Muscle layer of duodenum (tissue), 2 donors: ENCODE data around the gene CXorf38.
"Not testable (repeated sequence)": the region's sequence is repeated elsewhere in the genome, so short reads cannot be mapped to it uniquely, and the experiment has no call there.

Source experiments
- H3K27ac ChIP-seq: one replicate; pipeline ENCODE4 v1.7.0; 2013; ENCODE audit warnings: mild to moderate bottlenecking, low read length
- H3K27me3 ChIP-seq: one replicate; pipeline ENCODE4 v1.7.0; 2013; ENCODE audit warnings: low read depth, mild to moderate bottlenecking, control low read depth, low read length
- H3K36me3 ChIP-seq, 2 donors: one replicate each; pipeline ENCODE4 v1.7.0; 2013; ENCODE audit warnings: low read length in 2 of 2, control low read depth in 1 of 2, mild to moderate bottlenecking in 1 of 2; ENCODE audit not compliant: insufficient read depth in 2 of 2, control insufficient read depth in 1 of 2
- H3K4me1 ChIP-seq, 2 donors: one replicate each; pipeline ENCODE4 v1.7.0; 2013; ENCODE audit warnings: low read length in 2 of 2, mild to moderate bottlenecking in 2 of 2, control low read depth in 1 of 2, moderate library complexity in 1 of 2; ENCODE audit not compliant: insufficient read depth in 2 of 2, control insufficient read depth in 1 of 2
- H3K4me3 ChIP-seq, 2 donors: one replicate each; pipeline ENCODE4 v1.7.0; 2013; ENCODE audit warnings: low read length in 2 of 2, low read depth in 1 of 2, mild to moderate bottlenecking in 1 of 2
- H3K9me3 ChIP-seq, 2 donors: one replicate each; pipeline ENCODE4 v1.7.0; 2013; ENCODE audit warnings: low read length in 2 of 2, control low read depth in 1 of 2, mild to moderate bottlenecking in 1 of 2; ENCODE audit not compliant: control insufficient read depth in 1 of 2
- donor health status: healthy.

CXorf38 gene

GRCh38 chrX:40625294-40625693 is 22.1 kb downstream of the CXorf38 start:
- Histone ChIP-seq H3K27me3 (no peaks in the 10 kb centered on the region), H3K4me1 (no peaks in the 10 kb centered on the region), H3K9me3 (no peaks in the 10 kb centered on the region), H3K36me3 (peaks cover 11 to 18% of the 10 kb centered on the region in 2 donors), H3K27ac (no peak overlapping the region), H3K4me3 (no peak overlapping the region)

- H3K27me3 ChIP-seq, result no peaks in the 10 kb centered on the region
- no peaks in the 10 kb centered on the region for H3K9me3 ChIP-seq
- H3K4me1 ChIP-seq, result no peaks in the 10 kb centered on the region
- H3K4me3 ChIP-seq, result no peak overlapping the region
- H3K36me3 ChIP-seq, result peaks cover 9 to 12% of the 10 kb centered on the region in 2 donors
- H3K27ac ChIP-seq, result no peak overlapping the region
These were observed 23.7 kb downstream of the CXorf38 start for GRCh38 chrX:40623665-40624064.

- peaks cover 6 to 9% of the 10 kb centered on the region in 2 donors for H3K36me3 ChIP-seq
- H3K27me3 ChIP-seq, result no peaks in the 10 kb centered on the region
- H3K4me1 ChIP-seq, result no peaks in the 10 kb centered on the region
- no peak within 1 kb of the TSS for H3K4me3 ChIP-seq
- H3K27ac ChIP-seq, result no peak within 1 kb of the TSS
- no peaks in the 10 kb centered on the region for H3K9me3 ChIP-seq
These were observed 24.2 kb downstream of the CXorf38 start, which contains the start of gene MPC1L for GRCh38 chrX:40623139-40623536. MPC1L (plus strand) TSS chrX:40623428; CDS start chrX:40623566, 138 bp downstream.

- no peaks in the 10 kb centered on the region for H3K9me3 ChIP-seq
- peaks cover 3 to 5% of the 10 kb centered on the region in 2 donors for H3K36me3 ChIP-seq
- no peak overlapping the region for H3K27ac ChIP-seq
- no peaks in the 10 kb centered on the region for H3K4me1 ChIP-seq
- H3K27me3 ChIP-seq, result no peaks in the 10 kb centered on the region
- no peak overlapping the region for H3K4me3 ChIP-seq
These were observed 24.8 kb downstream of the CXorf38 start for GRCh38 chrX:40622479-40623138.

- H3K4me3 ChIP-seq, result no peak overlapping the region
- H3K9me3 ChIP-seq, result no peaks in the 10 kb centered on the region
- H3K27me3 ChIP-seq, result no peaks in the 10 kb centered on the region
- H3K4me1 ChIP-seq, result no peaks in the 10 kb centered on the region
- no peak overlapping the region for H3K27ac ChIP-seq
- no peaks in the 10 kb centered on the region for H3K36me3 ChIP-seq
These were observed 29.8 kb downstream of the CXorf38 start for GRCh38 chrX:40617566-40617965.

GRCh38 chrX:40615976-40616375 is 31.4 kb downstream of the CXorf38 start:
- Histone ChIP-seq H3K4me3 (no peak overlapping the region), H3K9me3 (no peaks in the 10 kb centered on the region), H3K27ac (no peak overlapping the region), H3K27me3 (no peaks in the 10 kb centered on the region), H3K36me3 (no peaks in the 10 kb centered on the region), H3K4me1 (no peaks in the 10 kb centered on the region)

GRCh38 chrX:40612511-40612910 is 34.9 kb downstream of the CXorf38 start:
- H3K27me3 ChIP-seq, result no peaks in the 10 kb centered on the region
- no peaks in the 10 kb centered on the region for H3K9me3 ChIP-seq
- H3K4me1 ChIP-seq, result no peaks in the 10 kb centered on the region
- no peaks in the 10 kb centered on the region for H3K36me3 ChIP-seq
- H3K27ac ChIP-seq, result no peak overlapping the region
- H3K4me3 ChIP-seq, result no peak overlapping the region

GRCh38 chrX:40607381-40607780 is 40.0 kb downstream of the CXorf38 start:
- Histone ChIP-seq H3K9me3 (no peaks in the 10 kb centered on the region), H3K27me3 (no peaks in the 10 kb centered on the region), H3K36me3 (peaks cover 3 to 4% of the 10 kb centered on the region in 2 donors), H3K4me3 (no peak overlapping the region), H3K4me1 (no peaks in the 10 kb centered on the region), H3K27ac (no peak overlapping the region)

GRCh38 chrX:40603446-40603845 is 43.9 kb downstream of the CXorf38 start:
- peaks cover 15 to 16% of the 10 kb centered on the region in 2 donors for H3K36me3 ChIP-seq
- H3K4me3 ChIP-seq, result no peak overlapping the region
- H3K9me3 ChIP-seq, result no peaks in the 10 kb centered on the region
- H3K27ac ChIP-seq, result no peak overlapping the region
- no peaks in the 10 kb centered on the region for H3K27me3 ChIP-seq
- H3K4me1 ChIP-seq, result no peaks in the 10 kb centered on the region

- not testable (repeated sequence) for H3K27me3 ChIP-seq
These were observed 57.6 kb downstream of the CXorf38 start for GRCh38 chrX:40589616-40590321.

GRCh38 chrX:40587623-40588022 is 59.7 kb downstream of the CXorf38 start:
- not testable (repeated sequence) for H3K4me1 ChIP-seq, H3K36me3 ChIP-seq, H3K4me3 ChIP-seq, H3K27ac ChIP-seq, H3K9me3 ChIP-seq, H3K27me3 ChIP-seq

More at GRCh38 chrX:40589616-40590321, 57.6 kb downstream of the CXorf38 start:
- H3K4me3 ChIP-seq, H3K9me3 ChIP-seq, H3K27ac ChIP-seq, H3K4me1 ChIP-seq: not testable (repeated sequence)
- peaks cover 10 to 13% of the 10 kb centered on the region in 2 donors for H3K36me3 ChIP-seq
